ENCODE data around the gene ADGRB3.
A peak's percentile ranks its signal among the peaks of the same experiment; 100 is the strongest.

The ADGRB3 gene

GRCh38 chr6:68634726-68635411 lies at the start of gene ADGRB3:
ADGRB3 (plus strand) TSS chr6:68635282; CDS start chr6:68638676, 3,394 bp downstream.
- DNase-seq = peak; percentile 95

- DNase-seq = no peak
Measured at GRCh38 chr6:68593558-68593957, 41.5 kb upstream of the ADGRB3 start.

- DNase-seq = no peak
Measured at GRCh38 chr6:68597642-68598041, 37.4 kb upstream of the ADGRB3 start.

- no peak for DNase-seq
Measured at GRCh38 chr6:68615938-68616337, 19.1 kb upstream of the ADGRB3 start.

GRCh38 chr6:68625998-68626397 lies 9.1 kb upstream of the ADGRB3 start:
- DNase-seq = no peak

GRCh38 chr6:68628161-68628560 lies 6.9 kb upstream of the ADGRB3 start:
- DNase-seq = no peak

- DNase-seq = no peak
Measured at GRCh38 chr6:68632734-68633133, 2.3 kb upstream of the ADGRB3 start.

- DNase-seq = no peak
Measured at GRCh38 chr6:68633281-68633971, 1.7 kb upstream of the ADGRB3 start.

GRCh38 chr6:68633972-68634725 lies 933 bp upstream of the ADGRB3 start:
- no peak for DNase-seq

- no peak for DNase-seq
Measured at GRCh38 chr6:68635412-68635705, 277 bp downstream of the ADGRB3 start.

GRCh38 chr6:68635706-68636513 lies 828 bp downstream of the ADGRB3 start:
- DNase-seq = peak; percentile 50

- DNase-seq = no peak
Measured at GRCh38 chr6:68636666-68637065, 1.6 kb downstream of the ADGRB3 start.

- DNase-seq = no peak
Measured at GRCh38 chr6:68637071-68637470, 2.0 kb downstream of the ADGRB3 start.

GRCh38 chr6:68637782-68638181 lies 2.7 kb downstream of the ADGRB3 start:
- DNase-seq = no peak

- DNase-seq = peak; percentile 54
Measured at GRCh38 chr6:68638230-68638900, 3.3 kb downstream of the ADGRB3 start.

- DNase-seq = no peak
Measured at GRCh38 chr6:68639211-68639610, 4.1 kb downstream of the ADGRB3 start.

- DNase-seq = no peak
Measured at GRCh38 chr6:68639826-68640490, 4.9 kb downstream of the ADGRB3 start.

- DNase-seq = no peak
Measured at GRCh38 chr6:68640491-68640835, 5.4 kb downstream of the ADGRB3 start.

GRCh38 chr6:68641172-68641571 lies 6.1 kb downstream of the ADGRB3 start:
- DNase-seq = no peak

GRCh38 chr6:68642081-68642480 lies 7.0 kb downstream of the ADGRB3 start:
- no peak for DNase-seq

- no peak for DNase-seq
Measured at GRCh38 chr6:68642977-68643376, 7.9 kb downstream of the ADGRB3 start.

GRCh38 chr6:68649669-68650068 lies 14.6 kb downstream of the ADGRB3 start:
- no peak for DNase-seq
